ENCODE results near the gene OIP5.
"Not testable (repeated sequence)": the region's sequence is repeated elsewhere in the genome, so short reads cannot be mapped to it uniquely, and the experiment has no call there.

Gene OIP5

GRCh38 chr15:41301587-41301986 is 30.8 kb downstream of the OIP5 start:
- no peak for DNase-seq (ENCODE audit: low spot score)

- not testable (repeated sequence) for DNase-seq (ENCODE audit: low spot score)
These were observed 31.3 kb downstream of the OIP5 start for GRCh38 chr15:41301139-41301538.

- DNase-seq (ENCODE audit: low spot score): no peak
These were observed 39.9 kb downstream of the OIP5 start for GRCh38 chr15:41292521-41292920.

- DNase-seq (ENCODE audit: low spot score): no peak
These were observed 41.2 kb downstream of the OIP5 start for GRCh38 chr15:41291065-41291631.

- DNase-seq (ENCODE audit: low spot score): no peak
These were observed 42.4 kb downstream of the OIP5 start for GRCh38 chr15:41289953-41290352.

GRCh38 chr15:41288464-41288863 is 43.9 kb downstream of the OIP5 start:
- no peak for DNase-seq (ENCODE audit: low spot score)

GRCh38 chr15:41286665-41287333 is 45.6 kb downstream of the OIP5 start:
- DNase-seq (ENCODE audit: low spot score): no peak

- DNase-seq (ENCODE audit: low spot score): no peak
These were observed 47.1 kb downstream of the OIP5 start for GRCh38 chr15:41285285-41285684.

GRCh38 chr15:41284427-41285177 is 47.8 kb downstream of the OIP5 start:
- peak; percentile 40 for DNase-seq (ENCODE audit: low spot score)

- peak; percentile 98 for DNase-seq (ENCODE audit: low spot score)
These were observed 48.6 kb downstream of the OIP5 start for GRCh38 chr15:41283653-41284426.

- peak; percentile 4 for DNase-seq (ENCODE audit: low spot score)
These were observed 49.3 kb downstream of the OIP5 start for GRCh38 chr15:41282980-41283652.

- DNase-seq (ENCODE audit: low spot score): not testable (repeated sequence)
These were observed 50.0 kb downstream of the OIP5 start for GRCh38 chr15:41282436-41282835.

GRCh38 chr15:41281236-41281635 is 51.2 kb downstream of the OIP5 start:
- no peak for DNase-seq (ENCODE audit: low spot score)

GRCh38 chr15:41279535-41280283 is 52.7 kb downstream of the OIP5 start:
- DNase-seq (ENCODE audit: low spot score): no peak

GRCh38 chr15:41278319-41278718 is 54.1 kb downstream of the OIP5 start:
- no peak for DNase-seq (ENCODE audit: low spot score)

GRCh38 chr15:41276831-41277230 is 55.6 kb downstream of the OIP5 start:
- no peak for DNase-seq (ENCODE audit: low spot score)

GRCh38 chr15:41269887-41270286 is 62.5 kb downstream of the OIP5 start:
- DNase-seq (ENCODE audit: low spot score): no peak

GRCh38 chr15:41263891-41264351 is 68.5 kb downstream of the OIP5 start:
- no peak for DNase-seq (ENCODE audit: low spot score)

GRCh38 chr15:41262571-41262970 is 69.8 kb downstream of the OIP5 start:
- DNase-seq (ENCODE audit: low spot score): no peak

- not testable (repeated sequence) for DNase-seq (ENCODE audit: low spot score)
These were observed 71.5 kb downstream of the OIP5 start for GRCh38 chr15:41260924-41261323.

- DNase-seq (ENCODE audit: low spot score): no peak
These were observed 72.7 kb downstream of the OIP5 start for GRCh38 chr15:41259546-41260189.
